ENCODE results near the gene ABHD6. TPM values are rescaled to one million over a fixed set of nuclear protein-coding genes. Genes with fewer than 3 reads are reported as not detected.
"Not testable (repeated sequence)": the region's sequence is repeated elsewhere in the genome, so short reads cannot be mapped to it uniquely, and the experiment has no call there.

The ABHD6 gene
- total RNA-seq, 4 donors from 2014 or later, result 35.6 to 39.8 (median 38.2) TPM

GRCh38 chr3:58272891-58273290, 35.3 kb downstream of the ABHD6 start:
- Histone ChIP-seq H3K36me3 (peaks cover 38% of the 10 kb centered on the region), H3K4me1 (peaks cover 7% of the 10 kb centered on the region), H3K4me3 (no peak overlapping the region), H3K27me3 (no peaks in the 10 kb centered on the region), H3K9me3 (no peaks in the 10 kb centered on the region), H3K27ac (no peak overlapping the region)
- 85% methylated on average over 3 of the region's 3 CpGs for whole genome bisulfite sequencing
- no peak for TF ChIP-seq POLR2AphosphoS5 (IDR thresholded peaks at IDR 0.05)
- TF ChIP-seq POLR2A (IDR thresholded peaks at IDR 0.05), result no peak
- TF ChIP-seq EP300 (IDR thresholded peaks at IDR 0.05), result no peak
- TF ChIP-seq CTCF (IDR thresholded peaks at IDR 0.05), result no peak
- DNase-seq (ENCODE audit: low spot score in 2 of 2), result no peak

GRCh38 chr3:58273362-58273761, 35.8 kb downstream of the ABHD6 start:
- peaks cover 35% of the 10 kb centered on the region for H3K36me3 ChIP-seq
- H3K27ac ChIP-seq; H3K4me3 ChIP-seq; H3K9me3 ChIP-seq; H3K27me3 ChIP-seq; H3K4me1 ChIP-seq; DNase-seq (ENCODE audit: low spot score in 2 of 2): not testable (repeated sequence)
- WGBS, result 94% methylated on average over 3 of the region's 3 CpGs

- H3K9me3 ChIP-seq, result no peaks in the 10 kb centered on the region
- TF ChIP-seq POLR2A (IDR thresholded peaks at IDR 0.05) (no peak), POLR2AphosphoS5 (IDR thresholded peaks at IDR 0.05) (no peak), CTCF (IDR thresholded peaks at IDR 0.05) (no peak), EP300 (IDR thresholded peaks at IDR 0.05) (no peak)
- no peak overlapping the region for H3K27ac ChIP-seq
- H3K4me1 ChIP-seq, result peaks cover 7% of the 10 kb centered on the region
- H3K4me3 ChIP-seq, result no peak overlapping the region
- no peaks in the 10 kb centered on the region for H3K27me3 ChIP-seq
- DNase-seq (ENCODE audit: low spot score in 2 of 2), result no peak
- WGBS, result 62% methylated on average over 3 of the region's 3 CpGs
- peaks cover 28% of the 10 kb centered on the region for H3K36me3 ChIP-seq
These were observed 36.5 kb downstream of the ABHD6 start for GRCh38 chr3:58274027-58274614.

GRCh38 chr3:58281069-58281468, 43.5 kb downstream of the ABHD6 start:
- H3K9me3 ChIP-seq, result no peaks in the 10 kb centered on the region
- no peaks in the 10 kb centered on the region for H3K4me1 ChIP-seq
- no peak overlapping the region for H3K4me3 ChIP-seq
- no peak overlapping the region for H3K27ac ChIP-seq
- H3K27me3 ChIP-seq, result no peaks in the 10 kb centered on the region
- DNase-seq (ENCODE audit: low spot score in 2 of 2), result no peak
- TF ChIP-seq POLR2AphosphoS5 (IDR thresholded peaks at IDR 0.05) (no peak), POLR2A (IDR thresholded peaks at IDR 0.05) (no peak), EP300 (IDR thresholded peaks at IDR 0.05) (no peak)
- peaks cover 50% of the 10 kb centered on the region for H3K36me3 ChIP-seq
- no CpG with 5 or more reads among the region's 7 CpGs for WGBS

- Histone ChIP-seq H3K4me1 (no peaks in the 10 kb centered on the region), H3K9me3 (no peaks in the 10 kb centered on the region), H3K27ac (no peak overlapping the region), H3K27me3 (no peaks in the 10 kb centered on the region), H3K4me3 (no peak overlapping the region), H3K36me3 (peaks cover 69% of the 10 kb centered on the region)
- no peak for TF ChIP-seq EP300 (IDR thresholded peaks at IDR 0.05)
- no peak for TF ChIP-seq CTCF (IDR thresholded peaks at IDR 0.05)
- no peak for TF ChIP-seq POLR2A (IDR thresholded peaks at IDR 0.05)
- TF ChIP-seq POLR2AphosphoS5 (IDR thresholded peaks at IDR 0.05), result no peak
- no peak for DNase-seq (ENCODE audit: low spot score in 2 of 2)
- 86% methylated on average over 7 of the region's 7 CpGs for WGBS
These were observed 47.7 kb downstream of the ABHD6 start for GRCh38 chr3:58285334-58285733.

GRCh38 chr3:58287354-58287753, 49.8 kb downstream of the ABHD6 start:
- WGBS, result 88% methylated on average over 6 of the region's 6 CpGs
- H3K27me3 ChIP-seq, result no peaks in the 10 kb centered on the region
- no peak for DNase-seq (ENCODE audit: low spot score in 2 of 2)
- H3K4me1 ChIP-seq, result no peaks in the 10 kb centered on the region
- no peak for TF ChIP-seq CTCF (IDR thresholded peaks at IDR 0.05)
- TF ChIP-seq POLR2A (IDR thresholded peaks at IDR 0.05), result no peak
- TF ChIP-seq POLR2AphosphoS5 (IDR thresholded peaks at IDR 0.05), result no peak
- TF ChIP-seq EP300 (IDR thresholded peaks at IDR 0.05), result no peak
- peaks cover 52% of the 10 kb centered on the region for H3K36me3 ChIP-seq
- H3K27ac ChIP-seq, result no peak overlapping the region
- H3K4me3 ChIP-seq, result no peak overlapping the region
- no peaks in the 10 kb centered on the region for H3K9me3 ChIP-seq
